ENCODE data around the gene TLR3. TPM values are rescaled to one million over a fixed set of nuclear protein-coding genes. Genes with fewer than 3 reads are reported as not detected.

Gene TLR3
- total RNA-seq, 3 donors from 2014 or later (not counting 1 experiment from before 2014, with no cell fraction given), result 4.9 to 9.5 (median 8.3) TPM

GRCh38 chr4:186024637-186025407, 44.1 kb upstream of the TLR3 start:
- DNase-seq (no peak), ATAC-seq (no peak)
- Mint-ChIP-seq H3K9me3 (no peaks in the 10 kb centered on the region), H3K27me3 (ENCODE audit: low read depth in 2 of 2) (peaks cover 25 to 39% of the 10 kb centered on the region in 2 donors), H3K4me3 (no peak overlapping the region), H3K27ac (no peak overlapping the region), H3K4me1 (peaks cover 0 to 4% of the 10 kb centered on the region in 2 donors), H3K36me3 (no peaks in the 10 kb centered on the region)
- no peaks in the 10 kb centered on the region for H3K36me3 ChIP-seq (ENCODE audit: control insufficient read depth, insufficient read depth, low read length)
- no peak for TF ChIP-seq CTCF (IDR thresholded peaks at IDR 0.05)
- no peak overlapping the region for H3K27ac ChIP-seq (ENCODE audit: low read length)
- intact Hi-C loops (cut with micrococcal nuclease), result loop anchor here (5.0 kb wide), 1 partner anchor 383 kb away; no protein-coding TSS in a partner anchor
- peaks cover 1% of the 10 kb centered on the region for H3K27me3 ChIP-seq (ENCODE audit: control insufficient read depth, insufficient read depth, low read length)
- no peaks in the 10 kb centered on the region for H3K9me3 ChIP-seq (ENCODE audit: control insufficient read depth, insufficient read depth, low read length)
- WGBS (ENCODE audit: insufficient coverage), result 90% methylated on average over 15 of the region's 15 CpGs
- H3K4me1 ChIP-seq (ENCODE audit: control insufficient read depth, insufficient read depth, low read length), result no peaks in the 10 kb centered on the region
- no peak overlapping the region for H3K4me3 ChIP-seq (ENCODE audit: low read length)

- Mint-ChIP-seq H3K36me3 (no peaks in the 10 kb centered on the region), H3K27me3 (ENCODE audit: low read depth in 2 of 2) (peaks cover 24 to 33% of the 10 kb centered on the region in 2 donors), H3K4me1 (peaks cover 0 to 4% of the 10 kb centered on the region in 2 donors), H3K27ac (no peak overlapping the region), H3K9me3 (no peaks in the 10 kb centered on the region), H3K4me3 (no peak overlapping the region)
- intact Hi-C loops (cut with micrococcal nuclease), result no loop called here
- H3K27ac ChIP-seq (ENCODE audit: low read length), result no peak overlapping the region
- H3K9me3 ChIP-seq (ENCODE audit: control insufficient read depth, insufficient read depth, low read length), result no peaks in the 10 kb centered on the region
- 95% methylated on average over 7 of the region's 7 CpGs for WGBS (ENCODE audit: insufficient coverage)
- H3K36me3 ChIP-seq (ENCODE audit: control insufficient read depth, insufficient read depth, low read length), result no peaks in the 10 kb centered on the region
- TF ChIP-seq CTCF (IDR thresholded peaks at IDR 0.05), result no peak
- ATAC-seq, result no peak
- peaks cover 3% of the 10 kb centered on the region for H3K27me3 ChIP-seq (ENCODE audit: control insufficient read depth, insufficient read depth, low read length)
- no peak for DNase-seq
- H3K4me3 ChIP-seq (ENCODE audit: low read length), result no peak overlapping the region
- no peaks in the 10 kb centered on the region for H3K4me1 ChIP-seq (ENCODE audit: control insufficient read depth, insufficient read depth, low read length)
Measured at GRCh38 chr4:186025408-186025690, 43.6 kb upstream of the TLR3 start.

- H3K4me1 ChIP-seq (ENCODE audit: control insufficient read depth, insufficient read depth, low read length), result no peaks in the 10 kb centered on the region
- H3K27ac Mint-ChIP-seq, result no peak overlapping the region
- no peaks in the 10 kb centered on the region for H3K9me3 Mint-ChIP-seq
- H3K27ac ChIP-seq (ENCODE audit: low read length), result no peak overlapping the region
- no peak for ATAC-seq
- intact Hi-C loops (cut with micrococcal nuclease), result no loop called here
- peaks cover 0 to 4% of the 10 kb centered on the region in 2 donors for H3K4me1 Mint-ChIP-seq
- H3K36me3 ChIP-seq (ENCODE audit: control insufficient read depth, insufficient read depth, low read length), result no peaks in the 10 kb centered on the region
- peaks cover 27 to 32% of the 10 kb centered on the region in 2 donors for H3K27me3 Mint-ChIP-seq (ENCODE audit: low read depth in 2 of 2)
- H3K36me3 Mint-ChIP-seq, result no peaks in the 10 kb centered on the region
- H3K4me3 ChIP-seq (ENCODE audit: low read length), result no peak overlapping the region
- no peak overlapping the region for H3K4me3 Mint-ChIP-seq
- peaks cover 3% of the 10 kb centered on the region for H3K27me3 ChIP-seq (ENCODE audit: control insufficient read depth, insufficient read depth, low read length)
- no peak for DNase-seq
- 88% methylated on average over 4 of the region's 5 CpGs for WGBS (ENCODE audit: insufficient coverage)
- TF ChIP-seq CTCF (IDR thresholded peaks at IDR 0.05), result no peak
- H3K9me3 ChIP-seq (ENCODE audit: control insufficient read depth, insufficient read depth, low read length), result no peaks in the 10 kb centered on the region
Measured at GRCh38 chr4:186027405-186027804, 41.6 kb upstream of the TLR3 start.
